ENCODE data around the gene DYRK1A. TPM values are rescaled to one million over a fixed set of nuclear protein-coding genes. Genes with fewer than 3 reads are reported as not detected.

Gene DYRK1A
- 11.0 to 16.9 TPM (median 12.6 TPM) in 5 replicates for total RNA-seq (2022; extraction: Qiagen RNA extraction)

DNA sequence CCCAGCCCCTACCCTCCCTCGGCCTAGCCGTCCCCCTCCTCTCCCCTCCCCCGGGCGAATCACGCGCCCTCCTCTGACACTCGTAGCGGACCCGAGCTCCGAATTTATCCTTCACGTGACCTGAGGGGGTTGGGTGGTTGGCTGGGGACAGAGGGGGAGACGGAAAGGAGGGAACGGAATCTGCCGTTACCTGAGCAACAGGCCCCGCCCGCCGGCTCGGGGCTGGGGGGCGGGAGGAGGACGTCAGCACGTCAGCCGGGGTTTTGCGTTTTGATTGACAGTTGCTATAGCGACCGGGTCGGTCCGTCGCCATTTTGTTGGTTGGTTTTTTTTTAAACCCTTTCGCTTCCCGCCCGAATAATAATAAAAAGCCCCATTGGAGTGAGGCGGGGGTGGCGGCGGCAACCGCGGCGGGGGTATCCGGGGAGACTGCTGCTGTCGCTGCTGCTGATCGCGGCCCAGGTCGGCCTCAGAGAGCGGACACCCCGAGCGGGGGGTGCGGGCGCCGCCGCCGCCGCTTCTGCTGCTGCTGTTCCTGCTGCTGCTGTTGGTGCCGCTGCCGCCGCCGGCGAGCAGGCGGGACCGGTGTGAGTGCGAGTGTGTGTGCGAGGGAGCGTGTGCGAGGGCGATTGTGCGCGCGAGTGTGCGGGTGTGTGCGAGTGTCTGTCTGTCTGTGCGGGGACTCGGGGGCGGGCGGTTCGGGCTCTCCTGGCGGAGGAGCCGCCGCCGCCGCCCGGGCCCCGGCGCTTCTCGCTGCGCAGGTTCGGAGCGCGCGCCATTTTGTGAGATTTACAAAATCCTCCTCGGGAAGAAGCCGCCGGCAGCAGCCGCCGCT is at the start of gene DYRK1A:
TSS of gene DYRK1A (plus strand) at position 292 of the 835 bp plus-strand sequence. CDS start 53,602 bp downstream, outside the sequence.

Other genes with a start within 250 kb of the DYRK1A start
- 28.9 to 40.1 TPM (median 30.9 TPM) in 5 replicates for gene VPS26C, start 99.4 kb upstream of the DYRK1A start, total RNA-seq (2022; extraction: Qiagen RNA extraction)